HG02885 (cell line): ENCODE results near the gene OR9A2.
"Not testable (repeated sequence)": the region's sequence is repeated elsewhere in the genome, so short reads cannot be mapped to it uniquely, and the experiment has no call there.

ENCODE experiments used
- ATAC-seq: cut with Tn5 transposase; IDR thresholded peaks from one replicate; pipeline ENCODE4 v1.9.1; 2021; ENCODE audit warnings: mild to moderate bottlenecking; ENCODE audit not compliant: unreplicated experiment, poor library complexity

The OR9A2 gene

DNA sequence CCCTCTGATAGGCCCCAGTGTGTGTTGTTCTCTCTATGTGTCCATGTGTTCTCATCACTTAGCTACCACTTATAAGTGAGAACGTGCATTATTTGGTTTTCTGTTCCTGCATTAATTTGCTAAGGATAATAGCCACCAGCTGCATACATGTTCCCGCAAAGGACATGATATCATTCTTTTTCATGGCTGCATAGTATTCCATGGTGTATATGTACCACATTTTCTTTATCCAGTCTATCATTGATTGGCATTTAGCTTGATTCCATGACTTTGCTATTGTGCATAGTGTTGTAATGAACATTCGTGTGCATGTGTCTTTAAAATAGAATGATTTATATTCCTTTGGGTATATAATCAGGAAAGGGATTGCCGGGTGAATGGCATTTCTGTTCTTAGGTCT is 48.5 kb downstream of the OR9A2 start:
- not testable (repeated sequence) for ATAC-seq
